Stimulated activated CD8-positive, alpha-beta memory T cell treated with anti-CD3 and anti-CD28 coated beads, Interleukin-4, amount 100 ng/mL, for 24 hours (primary cell): Measurements from ENCODE around the gene TEX261.
A peak's percentile ranks its signal among the peaks of the same experiment; 100 is the strongest.

Source experiments
- DNase-seq: peaks from one replicate; pipeline ENCODE4 v3.0.0-alpha.2; 2020; ENCODE audit warnings: low read depth

The TEX261 gene

DNA sequence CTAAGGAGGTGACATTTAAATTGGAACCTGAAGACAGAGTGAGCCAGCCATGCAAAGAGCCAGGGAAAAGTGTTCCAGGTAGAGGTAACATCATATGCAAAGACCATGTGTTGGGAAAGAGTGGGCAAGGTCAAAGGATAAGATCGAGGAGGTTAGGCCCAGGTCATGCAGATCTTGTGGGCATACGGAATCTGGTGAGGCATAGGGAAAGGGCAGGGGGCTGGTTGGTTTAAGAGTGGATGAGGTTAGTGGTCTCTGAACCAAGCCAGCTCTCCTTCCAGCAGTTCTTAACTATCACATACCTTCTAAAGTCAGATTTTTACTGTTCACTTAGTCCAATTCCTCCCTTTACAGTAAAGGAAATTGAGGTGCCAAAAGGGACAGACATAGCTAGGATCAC is 13.3 kb downstream of the TEX261 start:
- DNase-seq, result no peak

DNA sequence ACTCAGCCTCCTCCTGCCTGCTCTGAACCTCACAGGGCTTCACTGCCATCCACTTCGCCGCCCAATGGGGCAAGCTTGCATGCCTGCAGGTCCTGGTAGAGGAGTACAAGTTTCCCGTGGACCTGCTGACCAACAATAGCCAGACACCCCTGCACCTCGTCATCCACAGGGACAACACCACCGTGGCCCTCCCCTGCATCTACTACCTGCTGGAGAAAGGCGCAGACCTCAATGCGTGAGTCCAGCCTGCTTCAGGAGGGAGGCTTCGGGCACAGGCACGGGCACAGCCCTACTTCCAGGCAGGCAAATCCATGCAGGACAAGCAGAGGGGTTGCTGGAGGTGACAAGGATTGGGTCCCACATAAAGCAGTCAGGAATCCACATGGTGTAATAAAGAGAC is 15.0 kb downstream of the TEX261 start:
- DNase-seq, result no peak

DNA sequence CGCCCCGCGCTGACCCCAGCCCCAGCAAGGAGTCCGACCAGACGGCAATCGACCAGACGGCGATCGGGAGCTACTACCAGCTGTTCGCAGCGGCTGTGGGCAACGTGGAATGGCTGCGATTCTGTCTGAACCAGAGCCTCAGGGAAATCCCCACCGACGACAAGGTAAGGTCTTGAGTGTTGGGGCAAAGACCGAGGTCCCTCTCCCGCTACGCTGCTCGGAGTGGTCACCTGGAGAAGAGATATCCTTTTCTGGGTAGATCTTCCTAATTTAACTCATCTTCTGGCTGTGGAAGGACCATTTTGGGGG is 15.5 kb downstream of the TEX261 start:
- no peak for DNase-seq

DNA sequence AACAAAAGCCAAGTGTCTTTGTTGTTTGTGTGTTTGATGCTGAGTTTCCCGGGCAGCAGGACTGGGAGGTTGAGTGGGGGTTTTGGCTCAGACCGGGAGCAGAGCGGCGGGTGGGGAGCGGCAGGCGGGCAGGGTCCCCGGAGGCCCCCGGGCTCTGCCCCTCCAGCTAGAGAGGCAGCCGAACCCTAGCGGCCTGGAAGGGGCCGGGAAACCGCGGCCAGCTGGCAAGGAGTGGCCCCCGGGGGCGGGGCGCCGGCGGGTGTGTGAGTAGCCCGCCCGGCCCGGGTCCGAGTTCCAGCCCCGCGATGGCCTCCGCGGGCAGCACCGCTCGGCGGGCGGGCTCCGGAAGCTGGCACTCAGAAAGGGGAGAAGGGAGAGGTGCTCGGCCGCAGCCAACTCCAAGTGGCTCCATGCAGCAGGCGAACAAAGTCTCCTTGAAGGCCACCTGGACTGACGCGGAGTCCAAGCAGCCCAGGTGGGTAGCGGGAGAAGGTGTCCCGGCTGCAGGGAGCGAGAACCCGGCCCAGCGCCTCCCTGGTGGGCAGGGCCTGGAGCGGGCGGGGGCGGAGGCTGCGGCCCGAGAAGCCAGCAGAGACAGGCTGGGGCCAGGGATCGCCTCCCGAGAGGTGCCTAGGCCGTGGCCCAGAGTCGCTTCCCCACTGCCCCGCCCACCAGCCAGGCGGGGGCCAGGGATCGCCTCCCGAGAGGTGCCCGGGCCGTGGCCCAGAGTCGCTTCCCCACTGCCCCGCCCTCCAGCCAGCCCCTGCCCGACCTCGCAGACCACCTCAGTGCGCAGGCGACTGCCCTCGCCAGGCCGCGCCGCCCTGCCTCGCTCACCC is 16.1 kb downstream of the TEX261 start, which contains the start of gene ANKRD53:
TSS of gene ANKRD53 (plus strand) at position 290 of the 839 bp plus-strand sequence. CDS start at position 306, 16 bp downstream.
- no peak for DNase-seq

DNA sequence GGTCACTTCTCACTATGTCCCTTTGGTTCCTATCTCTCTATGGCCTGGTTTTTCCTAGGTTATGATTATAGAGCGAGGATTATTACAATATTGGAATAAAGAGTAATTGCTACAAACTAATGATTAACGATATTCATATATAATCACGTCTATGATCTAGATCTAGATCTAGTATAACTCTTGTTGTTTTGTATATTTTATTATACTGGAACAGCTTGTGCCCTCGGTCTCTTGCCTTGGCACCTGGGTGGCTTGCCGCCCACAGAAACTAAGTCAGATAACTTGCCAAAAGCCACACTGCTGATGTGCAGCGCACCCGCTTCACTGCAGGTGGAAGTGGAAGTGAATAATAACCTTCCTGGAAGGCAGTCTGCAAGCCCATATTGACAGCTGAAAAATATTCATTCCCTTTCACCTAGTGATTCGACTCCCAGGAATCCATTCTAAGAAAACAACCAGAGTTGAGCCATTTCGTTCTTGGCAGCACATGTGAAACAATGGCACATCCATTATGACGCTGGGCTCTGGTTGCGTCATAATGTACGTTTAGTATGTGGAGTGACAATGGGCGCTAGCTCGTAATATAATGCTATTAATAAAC is 17.0 kb downstream of the TEX261 start:
- DNase-seq, result no peak

DNA sequence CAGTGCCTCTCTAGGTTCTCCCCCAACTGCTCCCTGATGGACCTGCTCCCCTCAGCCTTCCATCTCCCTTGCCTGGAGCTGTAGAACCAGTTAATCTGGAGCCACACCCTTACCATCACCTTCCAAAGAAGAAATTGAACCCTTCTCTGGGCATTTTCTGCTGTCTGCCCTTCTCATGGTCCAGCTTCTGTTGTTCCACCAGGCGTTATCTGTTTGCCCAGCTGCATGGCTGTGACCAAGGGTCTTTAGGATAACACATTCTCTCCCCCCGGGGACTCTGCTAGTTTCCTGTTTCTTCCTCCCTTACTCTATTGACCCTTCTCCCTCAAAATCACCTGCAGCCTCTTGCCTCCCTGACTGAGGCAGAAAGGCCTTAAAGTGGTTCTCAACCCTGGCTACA is 19.4 kb downstream of the TEX261 start:
- DNase-seq, result no peak

DNA sequence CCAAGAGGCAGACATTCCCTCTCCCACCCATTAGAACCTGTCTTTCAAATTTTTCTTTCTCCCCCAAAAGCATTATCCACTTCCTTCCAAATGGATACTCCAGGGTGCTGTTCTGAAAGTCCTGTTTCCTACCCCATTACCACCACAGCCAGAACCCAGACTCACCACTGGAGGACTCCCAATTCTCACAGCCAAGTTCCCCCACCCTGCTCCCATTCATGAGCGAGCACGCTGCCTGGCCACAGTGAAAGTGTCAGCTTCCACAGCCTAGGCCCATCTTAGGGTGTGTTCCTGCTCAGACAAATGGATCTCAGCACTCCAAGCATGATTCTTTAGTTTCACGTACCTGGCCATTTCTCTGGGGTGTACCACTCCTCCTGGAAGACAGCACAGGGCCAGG is 20.1 kb downstream of the TEX261 start:
- DNase-seq, result no peak

DNA sequence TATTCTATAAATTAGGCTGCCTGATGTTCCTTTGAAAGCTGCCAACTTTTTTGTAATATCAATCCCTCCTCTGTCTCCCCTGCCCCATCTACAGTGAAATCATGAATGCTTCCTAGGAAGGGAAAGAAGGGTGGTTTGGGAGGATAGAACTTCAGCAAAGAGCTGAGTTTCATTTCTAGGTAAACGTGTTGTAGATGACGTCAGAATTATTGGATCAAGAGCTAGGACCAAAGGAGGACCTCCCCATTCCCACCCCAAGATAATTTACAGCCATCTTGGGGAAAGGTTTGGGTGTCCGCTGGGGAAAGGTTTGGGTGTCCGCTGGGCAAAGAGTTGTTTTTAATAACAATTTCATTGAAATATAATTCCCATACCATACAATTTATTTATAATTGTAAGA is 27.5 kb downstream of the TEX261 start:
- DNase-seq, result no peak

DNA sequence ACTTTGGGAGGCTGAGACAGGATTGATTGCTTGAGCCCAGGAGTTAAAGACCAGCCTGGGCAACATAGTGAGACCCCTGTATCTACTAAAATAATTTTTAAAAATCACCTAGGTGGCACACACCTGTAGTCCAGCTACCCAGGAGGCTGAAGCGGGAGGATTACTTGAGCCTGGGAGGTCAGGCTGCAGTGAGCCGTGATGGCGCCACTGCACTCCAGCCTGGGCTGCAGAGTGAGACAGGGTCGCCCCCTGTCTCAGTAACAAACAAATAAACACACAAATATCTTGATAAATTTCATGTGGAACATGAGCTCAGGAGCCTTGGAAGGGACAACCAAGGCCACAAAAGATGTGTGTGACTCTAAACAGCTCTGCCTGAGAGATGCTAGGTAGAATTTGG is 28.0 kb downstream of the TEX261 start:
- DNase-seq, result no peak

DNA sequence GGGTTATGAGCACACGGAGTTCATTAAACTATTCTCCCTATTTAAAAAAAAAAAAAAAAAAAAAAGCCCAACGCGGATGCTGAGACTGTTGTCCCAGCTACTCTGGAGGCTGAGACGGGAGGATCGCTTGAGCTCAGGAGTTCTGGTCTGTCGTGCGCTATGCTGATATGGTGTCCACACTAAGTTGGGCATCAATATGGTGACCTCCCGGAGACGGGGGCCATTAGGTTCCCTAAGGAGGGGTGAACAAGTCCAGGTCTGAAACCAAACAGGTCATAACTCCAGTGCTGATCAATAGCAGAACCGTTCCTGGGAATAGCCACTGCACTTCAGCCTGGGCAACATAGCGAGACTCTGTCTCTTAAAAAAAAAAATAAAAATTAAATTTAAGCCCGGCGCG is 29.2 kb downstream of the TEX261 start:
- no peak for DNase-seq

DNA sequence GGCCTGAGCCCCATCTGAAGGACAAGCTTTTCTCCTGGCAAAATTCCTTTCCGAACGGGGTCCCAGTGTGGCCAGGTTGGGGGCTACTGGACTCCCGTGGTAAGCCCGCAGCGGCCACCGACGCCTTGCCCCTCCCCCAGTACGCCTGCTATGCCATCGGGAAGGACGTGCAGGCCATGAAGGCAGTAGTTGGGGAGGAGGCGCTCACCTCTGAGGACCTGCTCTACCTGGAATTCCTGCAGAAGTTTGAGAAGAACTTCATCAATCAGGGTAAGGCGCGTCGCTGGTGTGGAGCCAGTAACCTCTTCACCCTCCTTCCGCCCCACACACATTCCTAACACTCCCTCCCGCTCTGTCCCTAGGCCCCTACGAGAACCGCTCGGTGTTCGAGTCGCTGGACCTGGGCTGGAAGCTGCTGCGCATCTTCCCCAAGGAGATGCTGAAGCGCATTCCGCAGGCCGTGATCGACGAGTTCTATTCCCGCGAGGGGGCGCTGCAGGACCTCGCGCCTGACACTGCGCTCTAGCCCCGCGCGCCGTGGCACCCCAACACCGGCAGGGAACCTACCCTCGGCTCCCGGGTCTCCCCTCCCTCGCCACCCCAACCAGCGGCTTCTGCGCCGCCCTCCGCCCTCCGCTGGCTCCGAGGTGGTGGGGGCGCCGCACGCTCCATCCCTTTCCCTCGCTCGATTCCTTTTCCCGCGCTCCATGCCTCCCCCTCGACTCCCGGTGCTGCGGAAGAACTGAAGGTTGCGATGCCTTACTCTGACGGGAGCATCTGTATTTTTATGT is 29.9 kb downstream of the TEX261 start:
- DNase-seq, result peak; percentile 75

DNA sequence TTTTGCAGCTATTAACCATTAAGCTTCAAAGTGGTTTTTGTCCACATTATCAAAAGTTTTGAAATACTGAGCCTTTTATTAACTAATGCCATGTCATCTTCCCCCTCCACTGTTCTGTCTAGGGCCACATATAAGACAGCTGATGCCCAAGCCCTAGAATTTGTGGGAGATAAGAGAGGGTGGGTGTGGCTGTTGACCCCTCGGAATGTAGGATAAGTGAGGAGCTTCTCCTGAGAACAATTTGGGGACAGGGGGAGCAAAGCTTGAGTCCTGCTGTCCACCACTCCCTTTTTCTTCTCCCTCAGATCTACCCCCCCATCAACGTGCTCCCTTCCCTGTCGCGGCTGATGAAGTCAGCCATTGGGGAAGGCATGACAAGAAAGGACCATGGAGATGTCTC is 30.5 kb downstream of the TEX261 start:
- no peak for DNase-seq

DNA sequence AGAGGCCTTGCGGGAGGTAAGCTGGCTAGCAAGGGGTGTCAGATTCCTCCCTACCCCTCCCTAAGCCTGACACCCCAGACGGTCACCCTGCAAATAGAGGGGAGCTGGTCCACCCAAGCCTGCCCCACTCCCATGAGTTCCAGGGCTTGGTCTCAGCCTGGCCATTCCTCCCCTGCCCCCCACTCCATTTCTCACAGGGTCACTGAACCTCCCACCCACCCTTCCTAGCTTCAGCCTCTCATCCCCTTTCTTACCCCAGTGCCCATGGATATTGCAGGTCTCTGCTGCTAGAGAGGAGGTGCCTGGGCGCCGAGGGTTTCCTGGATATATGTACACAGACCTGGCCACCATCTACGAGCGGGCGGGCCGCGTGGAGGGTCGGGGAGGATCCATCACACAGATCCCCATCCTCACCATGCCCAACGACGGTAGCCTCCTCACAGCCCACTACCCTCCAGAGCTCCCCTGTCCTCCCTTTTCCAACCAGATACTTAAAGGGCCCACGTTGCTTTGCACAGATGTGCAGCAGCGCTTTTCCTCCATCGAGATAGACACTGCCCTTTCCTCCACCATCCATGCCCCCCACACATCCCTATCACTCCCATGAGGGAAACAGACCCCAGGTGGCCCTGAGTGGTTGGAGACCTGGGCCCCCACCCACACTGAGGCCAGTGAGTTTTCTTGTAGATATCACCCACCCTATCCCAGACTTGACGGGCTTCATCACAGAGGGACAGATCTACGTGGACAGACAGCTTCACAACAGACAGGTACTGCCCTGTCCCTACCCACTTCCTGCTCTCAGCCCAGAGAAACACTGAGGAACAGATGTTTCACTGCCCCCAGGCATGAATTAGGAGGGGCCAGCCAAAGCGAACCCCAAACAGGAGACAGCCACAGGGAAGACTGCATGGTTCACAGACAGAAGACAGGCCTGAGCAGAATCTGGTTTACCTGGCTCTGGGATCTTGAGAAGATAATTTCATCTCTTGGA is 31.5 kb downstream of the TEX261 start:
- DNase-seq, result no peak

DNA sequence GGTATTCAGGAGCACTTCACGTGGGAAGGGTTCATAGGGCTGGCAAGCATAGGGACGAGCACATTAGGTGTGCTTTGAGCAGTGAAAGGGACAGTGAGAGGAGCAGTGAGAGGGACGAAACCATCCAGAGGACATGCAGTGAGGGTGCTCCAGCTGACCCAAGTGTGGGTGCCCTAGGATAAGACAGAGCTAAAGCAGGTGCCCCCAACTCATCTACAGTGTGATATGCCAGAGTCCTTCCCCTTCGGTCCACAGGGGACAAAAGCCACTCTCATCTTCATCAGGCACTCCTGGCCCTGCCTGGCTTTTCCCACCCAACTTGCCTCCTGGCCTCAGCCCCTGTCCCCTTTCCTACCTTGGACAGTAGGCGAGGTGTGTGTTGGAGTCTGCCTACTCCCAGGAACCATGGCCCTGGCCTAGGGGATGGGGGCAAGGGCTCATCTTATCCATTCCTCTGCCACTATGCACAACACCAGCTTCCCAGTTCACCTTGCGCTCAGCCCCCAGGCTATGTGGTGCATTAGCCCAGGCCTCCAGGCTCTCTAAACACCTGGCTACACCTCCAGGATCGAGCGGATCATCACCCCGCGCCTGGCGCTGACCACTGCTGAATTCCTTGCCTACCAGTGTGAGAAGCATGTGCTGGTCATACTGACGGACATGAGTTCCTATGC is 32.3 kb downstream of the TEX261 start:
- no peak for DNase-seq

DNA sequence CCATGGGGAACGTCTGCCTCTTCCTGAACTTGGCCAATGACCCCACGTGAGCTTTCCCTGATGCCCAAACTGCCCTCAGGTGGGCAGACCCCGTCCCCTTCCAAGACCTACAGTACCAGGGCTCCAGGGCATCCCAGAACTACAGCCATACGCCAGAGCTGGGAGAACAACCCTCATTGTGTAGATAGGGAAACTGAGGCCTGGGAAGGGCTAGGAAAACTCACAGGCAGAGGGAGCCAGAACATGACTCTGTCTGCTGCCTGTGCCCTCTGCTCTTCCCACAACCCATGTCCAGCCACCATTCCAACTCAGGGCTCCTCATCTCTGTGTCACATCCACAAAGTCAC is 33.1 kb downstream of the TEX261 start:
- DNase-seq, result no peak

DNA sequence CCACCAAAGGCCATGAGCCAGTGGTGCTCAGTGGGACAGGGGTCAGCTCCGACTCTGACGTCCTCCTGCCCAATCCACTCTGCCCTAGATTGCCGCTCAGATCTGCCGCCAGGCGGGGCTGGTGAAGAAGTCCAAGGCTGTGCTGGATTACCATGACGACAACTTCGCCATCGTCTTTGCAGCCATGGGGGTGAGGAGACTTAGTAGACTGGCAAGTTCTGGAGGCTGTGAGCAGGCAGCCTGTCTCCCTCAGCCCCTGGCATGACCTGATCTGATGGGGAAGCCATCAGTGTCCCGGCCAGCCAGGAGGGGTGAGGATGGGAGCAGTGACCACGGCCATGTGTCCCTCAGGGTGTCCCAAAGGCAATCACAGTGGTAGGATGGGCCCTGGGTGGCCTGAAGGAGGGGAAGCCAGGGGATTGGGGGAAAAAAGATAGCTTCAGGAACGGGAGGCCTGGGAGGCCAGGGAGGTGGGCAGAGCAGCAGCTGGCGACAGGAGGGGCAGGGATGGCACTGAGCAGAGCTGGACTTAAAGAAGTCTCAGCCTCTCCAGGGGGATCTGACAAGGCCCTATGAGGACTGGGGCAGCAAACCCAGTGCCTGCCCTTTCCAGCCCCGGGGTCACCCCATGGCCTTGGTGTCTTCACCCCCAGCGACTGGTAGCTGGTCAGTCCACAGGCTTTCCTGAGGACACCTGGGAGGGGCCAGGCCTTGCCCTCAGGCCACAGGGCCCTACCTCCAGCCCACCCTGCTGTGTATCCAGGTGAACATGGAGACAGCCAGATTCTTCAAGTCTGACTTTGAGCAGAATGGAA is 33.6 kb downstream of the TEX261 start:
- DNase-seq, result no peak

DNA sequence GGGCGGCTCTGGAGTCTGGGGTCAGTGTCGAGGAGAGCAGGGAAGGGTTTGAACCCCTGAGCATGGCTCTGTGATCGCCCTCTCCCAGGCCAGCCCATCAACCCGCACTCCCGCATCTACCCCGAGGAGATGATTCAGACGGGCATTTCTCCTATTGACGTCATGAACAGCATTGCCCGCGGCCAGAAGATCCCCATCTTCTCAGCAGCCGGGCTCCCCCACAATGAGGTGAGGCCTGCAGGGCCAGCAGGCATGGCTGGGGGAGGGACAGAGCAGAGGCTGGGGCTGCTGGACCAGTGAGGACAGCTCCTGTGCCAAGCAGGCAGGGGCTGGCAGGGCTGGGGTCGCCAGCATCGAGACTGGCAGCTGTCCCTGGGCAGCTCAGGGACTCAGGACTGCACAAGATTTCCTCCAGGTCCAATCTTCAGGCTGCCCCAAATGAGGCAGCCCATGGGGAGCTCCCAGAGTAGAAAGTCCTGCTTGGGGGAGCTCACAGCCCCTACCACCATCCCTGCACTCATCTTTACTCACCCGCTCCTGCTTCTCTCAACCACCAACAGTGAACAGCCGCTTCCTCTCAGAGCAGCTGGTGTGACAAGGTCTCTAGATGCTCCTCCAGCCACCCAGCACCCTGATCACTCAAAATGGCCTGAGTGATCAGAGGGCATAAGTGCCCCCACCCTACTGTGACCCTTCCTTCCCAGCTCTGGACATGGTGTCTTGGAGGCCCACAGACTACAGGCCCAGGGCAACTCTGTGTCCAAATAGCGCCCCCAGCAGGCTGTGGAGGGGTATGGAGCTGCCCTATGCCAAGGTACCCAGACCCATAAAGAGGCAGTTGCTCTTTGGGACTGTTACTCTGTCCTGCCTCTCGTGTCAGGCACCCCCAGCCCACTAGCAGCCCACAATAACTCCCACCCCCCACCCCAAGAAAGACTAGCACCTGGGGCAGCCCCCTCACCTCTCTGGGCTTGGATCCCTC is 34.5 kb downstream of the TEX261 start:
- no peak for DNase-seq

DNA sequence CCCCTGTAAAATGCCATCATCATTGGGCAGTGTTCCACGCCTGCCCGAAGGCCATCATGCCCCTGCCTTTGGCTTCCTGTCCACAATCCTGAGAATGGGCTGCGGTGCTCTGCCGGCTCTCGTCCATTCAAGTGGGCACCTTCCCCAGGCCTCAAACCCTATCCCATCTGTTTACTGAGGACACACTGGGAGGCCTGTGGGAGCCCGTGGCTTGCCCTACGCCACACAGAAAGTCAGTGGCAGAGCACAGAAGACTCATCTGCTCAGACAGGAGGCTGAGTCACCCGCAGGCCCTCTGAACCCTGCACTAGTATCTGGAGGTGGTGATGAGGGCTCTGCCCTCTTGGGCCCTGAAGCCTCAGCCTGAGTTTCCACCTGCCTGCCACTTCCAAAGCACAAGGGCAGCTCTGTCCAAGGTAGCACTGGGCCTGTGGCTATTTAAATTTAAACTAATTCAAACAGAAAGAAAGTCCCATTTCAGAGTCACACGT is 35.4 kb downstream of the TEX261 start:
- no peak for DNase-seq

DNA sequence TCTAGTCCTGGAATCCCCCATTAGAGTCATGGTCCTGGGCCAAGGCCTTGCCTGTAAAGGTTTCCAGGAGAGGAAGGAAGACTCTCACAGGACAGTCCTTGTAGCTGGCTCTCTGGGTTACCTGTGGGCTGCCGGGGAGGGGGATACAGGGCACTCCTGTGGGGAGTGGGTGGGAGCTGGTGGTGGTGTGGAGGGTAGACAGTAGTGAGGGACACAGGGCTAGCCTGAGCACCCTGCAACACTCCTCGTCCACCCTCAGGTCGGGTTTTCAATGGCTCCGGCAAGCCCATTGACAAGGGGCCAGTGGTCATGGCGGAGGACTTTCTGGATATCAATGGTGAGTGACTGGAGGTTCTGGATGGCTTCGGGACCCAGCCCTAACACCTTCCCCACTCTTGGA is 35.9 kb downstream of the TEX261 start:
- no peak for DNase-seq
